MM.1S (cell line): Measurements from ENCODE around the gene ZNF248.

Source experiments
- CTCF ChIP-seq: fragments of 300-600 bp; sonication (generic); IDR thresholded peaks from 2 replicates; pipeline ENCODE4 v1.5.1; 2016; ENCODE audit warnings: antibody characterized with exemption, low read length, mixed read lengths
- EZH2 ChIP-seq: fragments of 300-600 bp; sonication (generic); optimal IDR thresholded peaks from 2 replicates; pipeline ENCODE3; 2017; ENCODE audit warnings: low read depth, mild to moderate bottlenecking, antibody characterized with exemption, low read length, mixed read lengths
- EZH2phosphoT487 ChIP-seq: fragments of 300-600 bp; sonication (generic); IDR thresholded peaks from 2 replicates; pipeline ENCODE4 v1.6.1; 2018; ENCODE audit warnings: antibody characterized with exemption, low read length

DNA sequence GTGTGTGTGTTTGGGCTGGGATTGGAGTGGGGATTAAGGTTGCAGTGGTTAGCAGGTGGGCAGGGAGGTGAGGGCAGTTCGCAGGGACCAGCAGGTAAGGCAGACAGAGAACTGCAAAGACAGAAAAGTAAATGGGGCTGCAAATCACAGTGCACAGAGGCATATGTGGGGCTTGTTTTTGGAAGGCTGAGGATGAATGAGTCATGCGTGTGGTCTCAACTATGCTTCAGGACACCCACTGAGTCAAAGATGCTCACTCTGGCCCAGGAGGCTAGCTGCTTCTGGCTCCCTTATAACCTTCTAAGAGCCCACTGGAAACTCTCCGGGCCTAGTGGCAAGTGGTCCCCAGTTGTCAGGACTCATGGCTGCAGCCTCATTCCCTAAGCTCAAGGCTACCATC lies 118.2 kb downstream of the ZNF248 start:
- TF ChIP-seq CTCF: no peak
- no peak for TF ChIP-seq EZH2
- no peak for TF ChIP-seq EZH2phosphoT487
